SU-DHL-6 (cell line): ENCODE results near the gene EHBP1L1.

Experiments used
- EZH2phosphoT487 ChIP-seq: fragments of 200-600 bp; sonication (generic), shearing (Covaris generic); conservative IDR thresholded peaks from 2 replicates; pipeline ENCODE4 v1.6.1; 2018; ENCODE audit warnings: mild to moderate bottlenecking, antibody characterized with exemption, low read length, moderate library complexity, mixed read lengths
- TF ChIP-seq, protein P1 (sequence below): fragments of 200-600 bp; sonication (generic); IDR thresholded peaks from one replicate; pipeline ENCODE4 v1.5.1; 2017; ENCODE audit warnings: antibody characterized with exemption, mild to moderate bottlenecking, low read length, moderate library complexity; ENCODE audit not compliant: insufficient read depth, poor library complexity, severe bottlenecking

DNA sequence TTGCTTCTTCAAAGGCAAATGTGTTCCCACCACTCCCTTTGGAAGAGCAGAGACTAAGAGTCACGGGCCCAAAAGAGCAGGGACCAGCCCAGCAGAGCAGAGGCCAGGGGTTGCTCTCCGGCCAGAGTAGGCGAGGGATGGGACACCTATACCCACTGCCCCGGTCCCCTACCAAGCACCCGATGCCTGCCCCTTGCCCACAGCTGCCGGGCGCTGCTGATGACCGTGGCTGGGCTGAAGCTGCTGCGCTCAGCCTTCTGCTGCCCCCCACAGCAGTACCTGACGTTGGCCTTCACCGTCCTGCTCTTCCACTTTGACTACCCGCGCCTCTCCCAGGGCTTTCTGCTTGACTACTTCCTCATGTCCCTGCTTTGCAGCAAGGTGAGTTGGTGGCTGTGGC lies 51.3 kb downstream of the EHBP1L1 start:
- TF ChIP-seq, protein P1, sequence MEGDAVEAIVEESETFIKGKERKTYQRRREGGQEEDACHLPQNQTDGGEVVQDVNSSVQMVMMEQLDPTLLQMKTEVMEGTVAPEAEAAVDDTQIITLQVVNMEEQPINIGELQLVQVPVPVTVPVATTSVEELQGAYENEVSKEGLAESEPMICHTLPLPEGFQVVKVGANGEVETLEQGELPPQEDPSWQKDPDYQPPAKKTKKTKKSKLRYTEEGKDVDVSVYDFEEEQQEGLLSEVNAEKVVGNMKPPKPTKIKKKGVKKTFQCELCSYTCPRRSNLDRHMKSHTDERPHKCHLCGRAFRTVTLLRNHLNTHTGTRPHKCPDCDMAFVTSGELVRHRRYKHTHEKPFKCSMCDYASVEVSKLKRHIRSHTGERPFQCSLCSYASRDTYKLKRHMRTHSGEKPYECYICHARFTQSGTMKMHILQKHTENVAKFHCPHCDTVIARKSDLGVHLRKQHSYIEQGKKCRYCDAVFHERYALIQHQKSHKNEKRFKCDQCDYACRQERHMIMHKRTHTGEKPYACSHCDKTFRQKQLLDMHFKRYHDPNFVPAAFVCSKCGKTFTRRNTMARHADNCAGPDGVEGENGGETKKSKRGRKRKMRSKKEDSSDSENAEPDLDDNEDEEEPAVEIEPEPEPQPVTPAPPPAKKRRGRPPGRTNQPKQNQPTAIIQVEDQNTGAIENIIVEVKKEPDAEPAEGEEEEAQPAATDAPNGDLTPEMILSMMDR = no peak
- TF ChIP-seq EZH2phosphoT487 = no peak
